ENCODE results near the gene SLC15A4.
A peak's percentile ranks its signal among the peaks of the same experiment; 100 is the strongest.
"Not testable (repeated sequence)": the region's sequence is repeated elsewhere in the genome, so short reads cannot be mapped to it uniquely, and the experiment has no call there.

The SLC15A4 gene

DNA sequence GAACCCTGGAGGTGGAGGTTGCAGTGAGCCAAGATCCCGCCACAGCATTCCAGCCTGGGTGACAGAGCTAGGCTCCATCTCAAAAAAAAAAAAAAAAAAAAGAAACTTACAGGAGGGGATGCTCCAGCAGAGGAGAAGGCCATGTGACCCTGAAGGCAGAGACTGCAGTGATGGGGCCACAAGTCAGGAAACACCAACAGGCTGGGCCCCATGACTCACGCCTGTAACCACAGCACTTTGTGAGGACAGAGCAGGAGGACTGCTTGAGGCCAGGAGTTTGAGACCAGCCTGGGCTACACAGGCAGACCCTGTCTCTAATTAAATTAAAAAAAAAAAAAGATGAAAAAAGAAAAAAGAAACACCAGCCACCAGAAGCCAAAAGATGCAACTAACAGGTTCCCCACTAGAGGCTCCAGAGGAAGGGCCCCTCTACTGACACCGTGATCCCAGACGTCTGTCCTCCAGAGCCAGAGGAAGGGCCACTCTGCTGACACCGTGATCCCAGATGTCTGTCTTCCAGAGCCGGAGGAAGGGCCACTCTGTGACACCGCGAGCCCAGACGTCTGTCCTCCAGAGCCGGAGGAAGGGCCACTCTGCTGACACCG lies 20.4 kb upstream of the SLC15A4 start:
- no peak for DNase-seq

DNA sequence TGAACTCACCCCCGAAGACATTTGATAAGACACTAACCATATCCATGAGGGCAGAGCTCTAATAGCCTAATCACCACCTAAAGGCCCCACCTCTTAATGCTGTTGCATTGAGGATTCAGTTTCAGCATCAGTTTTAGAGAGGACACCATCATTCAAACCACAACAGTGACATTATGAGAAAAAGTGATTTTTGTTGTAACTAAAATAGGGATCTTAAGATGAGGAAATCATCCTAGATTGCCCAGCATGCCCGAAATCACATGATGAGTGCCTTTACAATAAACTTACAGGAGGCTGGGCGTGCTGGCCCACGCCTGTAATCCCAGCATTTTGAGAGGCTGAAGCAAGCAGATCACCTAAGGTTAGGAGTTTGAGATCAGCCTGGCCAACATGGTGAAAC lies 19.8 kb upstream of the SLC15A4 start:
- DNase-seq, result no peak

- no peak for DNase-seq
Measured at GRCh38 chr12:128842579-128842978, 18.8 kb upstream of the SLC15A4 start.

- no peak for DNase-seq
Measured at GRCh38 chr12:128840862-128841468, 17.2 kb upstream of the SLC15A4 start.

GRCh38 chr12:128839885-128840284 lies 16.1 kb upstream of the SLC15A4 start:
- DNase-seq, result not testable (repeated sequence)

- DNase-seq, result no peak
Measured at GRCh38 chr12:128833418-128833817, 9.7 kb upstream of the SLC15A4 start.

GRCh38 chr12:128830505-128830893 lies 6.7 kb upstream of the SLC15A4 start:
- no peak for DNase-seq

GRCh38 chr12:128829861-128830504 lies 6.2 kb upstream of the SLC15A4 start:
- DNase-seq, result no peak

DNA sequence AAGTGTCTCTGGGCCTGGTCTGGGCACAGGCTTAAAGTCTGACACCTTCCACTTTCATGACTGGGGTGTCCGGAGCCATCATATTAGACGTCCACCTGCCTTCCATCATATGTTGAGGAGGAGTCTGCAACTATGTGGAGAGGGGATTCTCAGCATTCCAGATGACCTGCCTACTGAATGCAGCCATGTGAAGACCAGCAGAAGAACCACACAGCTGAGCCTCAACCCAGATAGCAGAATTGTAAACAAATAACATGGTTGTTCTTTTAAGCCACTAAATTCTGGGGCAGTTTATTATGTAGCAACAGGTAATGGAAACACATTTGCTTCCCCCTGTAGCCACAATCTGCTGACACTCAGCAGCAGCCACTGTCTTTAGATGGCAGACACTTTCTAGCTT lies 4.0 kb upstream of the SLC15A4 start:
- no peak for DNase-seq

- no peak for DNase-seq
Measured at GRCh38 chr12:128825835-128826234, 2.1 kb upstream of the SLC15A4 start.

DNA sequence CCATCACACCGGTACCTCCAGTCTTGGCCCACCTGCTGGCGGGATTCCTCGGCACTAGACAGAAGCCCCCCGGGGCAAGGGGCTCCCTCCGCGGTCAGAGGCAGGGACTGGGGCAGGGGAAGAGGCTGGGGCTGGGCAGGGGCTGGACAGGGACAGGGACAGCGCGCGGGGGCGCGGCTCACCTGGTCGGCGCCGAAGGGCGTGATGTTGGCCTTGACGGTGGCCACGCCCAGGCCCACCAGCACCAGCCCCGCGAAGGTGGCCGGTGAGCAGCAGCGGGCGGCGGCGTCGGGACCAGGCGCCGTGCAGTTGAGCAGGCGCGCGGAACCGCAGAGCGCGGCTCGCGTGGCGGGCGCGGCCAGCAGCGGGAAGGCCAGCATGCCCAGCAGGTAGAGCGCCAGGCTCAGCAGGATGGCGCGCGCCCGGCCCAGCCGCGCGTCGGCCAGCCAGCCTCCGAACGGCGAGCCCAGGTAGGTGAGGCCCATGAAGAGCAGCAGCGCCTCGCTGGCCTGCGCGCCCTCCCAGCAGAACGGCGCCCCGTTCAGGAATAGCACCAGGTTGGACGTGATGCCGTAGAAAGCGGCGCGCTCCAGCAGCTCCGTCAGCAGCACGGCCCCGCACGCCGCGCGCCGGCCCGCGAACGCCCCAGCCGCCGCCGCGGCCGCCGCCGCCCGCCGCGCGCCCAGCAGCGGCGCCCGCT lies 392 bp downstream of the SLC15A4 start:
- no peak for DNase-seq

- no peak for DNase-seq
Measured at GRCh38 chr12:128820723-128821432, 2.9 kb downstream of the SLC15A4 start.

DNA sequence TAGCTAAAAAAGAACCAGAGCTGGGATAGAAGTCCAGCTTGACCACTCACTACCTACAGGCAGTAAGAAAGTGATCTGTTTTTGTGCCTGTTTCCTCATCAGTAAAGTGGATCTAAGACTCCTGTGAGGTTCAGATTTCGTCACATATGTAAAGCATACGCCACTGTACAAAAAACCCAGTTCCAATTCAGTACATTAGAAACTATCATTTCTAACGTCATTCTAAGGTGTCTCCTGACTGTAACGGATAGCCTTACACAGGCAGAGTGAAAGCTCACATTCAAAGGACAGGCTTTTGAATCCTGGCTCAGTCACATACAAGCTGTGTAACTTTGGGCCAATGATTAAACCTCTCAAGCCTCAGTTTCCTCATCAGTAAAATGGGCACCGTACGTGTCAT lies 3.5 kb downstream of the SLC15A4 start:
- DNase-seq, result no peak

DNA sequence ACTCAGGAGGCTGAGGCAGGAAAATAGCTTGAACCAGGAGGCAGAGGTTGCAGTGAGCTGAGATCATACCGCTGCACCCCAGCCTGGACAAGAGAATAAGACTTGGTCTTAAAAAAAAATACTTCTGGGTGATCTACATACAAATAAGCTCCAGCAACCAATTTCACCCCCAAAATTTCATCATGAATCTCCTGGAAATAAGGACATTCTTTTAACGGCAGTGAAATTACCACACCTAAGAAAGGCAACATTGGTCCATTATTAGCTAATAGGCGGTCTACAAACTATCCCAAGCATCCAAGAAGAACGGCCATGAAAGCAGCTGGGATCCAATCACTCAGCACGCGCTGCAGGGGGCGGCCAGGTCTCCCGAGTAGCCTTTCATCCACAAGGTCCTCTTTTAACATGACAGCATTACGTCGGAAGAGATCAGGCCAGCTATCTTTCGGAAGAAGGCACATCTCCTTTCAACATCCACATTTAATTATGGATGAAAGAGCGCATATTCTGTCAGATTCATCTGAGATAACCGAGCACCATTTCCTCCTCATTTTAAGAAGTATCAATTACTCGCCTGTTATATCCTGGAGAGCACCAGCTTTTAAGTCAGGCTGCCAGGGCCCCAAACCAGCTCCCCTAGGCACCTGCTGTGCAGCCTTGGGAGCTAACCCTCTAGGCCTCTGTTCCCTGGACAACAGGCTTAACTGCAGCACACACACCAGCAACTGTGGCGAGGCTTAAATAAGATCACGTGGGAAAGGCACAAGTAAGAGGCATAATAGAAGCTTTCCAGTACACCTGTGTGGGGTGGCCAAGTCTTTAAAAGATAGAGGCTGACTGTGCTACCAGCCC lies 4.2 kb downstream of the SLC15A4 start:
- DNase-seq, result no peak

- peak; percentile 66 for DNase-seq
Measured at GRCh38 chr12:128818065-128819022, 5.4 kb downstream of the SLC15A4 start.

GRCh38 chr12:128817111-128818015 lies 6.4 kb downstream of the SLC15A4 start:
- no peak for DNase-seq

GRCh38 chr12:128816643-128816920 lies 7.2 kb downstream of the SLC15A4 start:
- no peak for DNase-seq

GRCh38 chr12:128815779-128816642 lies 7.7 kb downstream of the SLC15A4 start:
- no peak for DNase-seq
